H1 (cell line): ENCODE measurements around the gene KCNC2. TPM values are rescaled to one million over a fixed set of nuclear protein-coding genes. Genes with fewer than 3 reads are reported as not detected.

Experiments used
- CTCF ChIA-PET: fragments of 300-600 bp; sonication (Branson Sonifier 250); formaldehyde crosslinking; loops from one replicate; lab custom pipeline; 2021; ENCODE audit not compliant: partially characterized antibody; lab: Charles Lee
- POLR2A ChIA-PET: fragments of 300-600 bp; sonication (Branson Sonifier 250); formaldehyde crosslinking; loops from one replicate; lab custom pipeline; 2021; ENCODE audit warnings: inconsistent platforms; ENCODE audit not compliant: partially characterized antibody; lab: Charles Lee
- DNase-seq, 2 experiments: peaks; one replicate each; pipeline versions ENCODE4 v3.0.0 to v3.0.0-alpha.2; 2010 to 2022; ENCODE audit warnings: low spot score in 2 of 2, low read depth in 1 of 2, mixed read lengths in 1 of 2
- FAIRE-seq: peaks from 2 replicates; lab custom pipeline; 2011; peaks lifted over from hg19 to GRCh38; lab: Jason Lieb, UNC
- H2AFZ ChIP-seq: 2 replicates; pipeline ENCODE4 v1.8.1; 2012; ENCODE audit warnings: low read length, inconsistent platforms
- H2AK5ac ChIP-seq: 2 replicates; pipeline ENCODE4 v1.6.1; 2013; ENCODE audit warnings: low read depth, low read length
- H2BK120ac ChIP-seq: replicated peaks from 2 replicates; pipeline ENCODE3; 2013; ENCODE audit warnings: low read depth, low read length, inconsistent platforms
- H2BK12ac ChIP-seq: 2 replicates; pipeline ENCODE4 v1.6.1; 2013; ENCODE audit warnings: low read depth, low read length
- H2BK15ac ChIP-seq: 2 replicates; pipeline ENCODE4 v1.6.1; 2013; ENCODE audit warnings: low read length
- H2BK20ac ChIP-seq: 2 replicates; pipeline ENCODE4 v1.6.1; 2013; ENCODE audit warnings: low read length
- H2BK5ac ChIP-seq: 2 replicates; pipeline ENCODE4 v1.6.1; 2013; ENCODE audit warnings: low read depth, low read length
- H3K14ac ChIP-seq: 2 replicates; pipeline ENCODE4 v1.6.1; 2013; ENCODE audit warnings: inconsistent platforms; ENCODE audit not compliant: insufficient read length
- H3K18ac ChIP-seq: 2 replicates; pipeline ENCODE4 v1.6.1; 2013; ENCODE audit warnings: low read length; ENCODE audit errors: extremely low read depth
- H3K23ac ChIP-seq: 2 replicates; pipeline ENCODE4 v1.6.1; 2013; ENCODE audit warnings: inconsistent platforms; ENCODE audit not compliant: insufficient read length
- H3K23me2 ChIP-seq: 2 replicates; pipeline ENCODE4 v1.6.1; 2013; ENCODE audit warnings: low read depth, low read length
- H3K27ac ChIP-seq: 2 replicates; pipeline ENCODE4 v1.6.1; 2011; ENCODE audit warnings: low read depth, low read length, inconsistent platforms
- H3K27me3 ChIP-seq, 4 experiments: replicated peaks in 1 of 4; 1 replicate in 1 of 4; 2 replicates in 3 of 4; pipeline versions ENCODE4 v1.6.1 to v1.8.1; 2011 to 2013; ENCODE audit warnings: low read length in 3 of 4, mild to moderate bottlenecking in 3 of 4, inconsistent platforms in 2 of 4, mixed read lengths in 2 of 4, moderate library complexity in 1 of 4; ENCODE audit not compliant: control insufficient read depth in 3 of 4, insufficient read depth in 3 of 4; ENCODE audit errors: extremely low read depth in 1 of 4
- H3K36me3 ChIP-seq, 4 experiments: 2 replicates each; pipeline versions ENCODE4 v1.6.1 to v1.8.1; 2011 to 2013; ENCODE audit warnings: mild to moderate bottlenecking in 4 of 4, low read length in 3 of 4, moderate library complexity in 2 of 4, control low read depth in 1 of 4, inconsistent platforms in 1 of 4; ENCODE audit not compliant: insufficient read depth in 4 of 4, control insufficient read depth in 2 of 4
- H3K4ac ChIP-seq: replicated peaks from 2 replicates; pipeline ENCODE3; 2013; ENCODE audit warnings: low read length, low read depth, mixed read lengths, inconsistent platforms; ENCODE audit not compliant: insufficient read length
- H3K4me1 ChIP-seq, 4 experiments: replicated peaks in 1 of 4; 1 replicate in 1 of 4; 2 replicates in 3 of 4; pipeline versions ENCODE4 v1.6.1 to v1.8.1; 2011 to 2013; ENCODE audit warnings: low read length in 3 of 4, inconsistent platforms in 2 of 4, mixed read lengths in 1 of 4; ENCODE audit not compliant: insufficient read depth in 4 of 4, control insufficient read depth in 3 of 4
- H3K4me2 ChIP-seq, 2 experiments: 2 replicates each; pipeline versions ENCODE4 v1.6.1 to v1.8.1; 2011 to 2013; ENCODE audit warnings: low read depth in 2 of 2, low read length in 2 of 2, control low read depth in 1 of 2, inconsistent platforms in 1 of 2, mild to moderate bottlenecking in 1 of 2; ENCODE audit not compliant: insufficient read depth in 1 of 2
- H3K4me3 ChIP-seq, 4 experiments: fragments of 200-600, 300-600 bp in 1 of 4; sonication (generic), shearing (Covaris generic), sonication (Bioruptor Twin) in 1 of 4; 2 replicates each; pipeline versions ENCODE4 v1.5.1 to v1.8.1; 2011 to 2016; ENCODE audit warnings: low read length in 4 of 4, low read depth in 3 of 4, control low read depth in 2 of 4, inconsistent platforms in 2 of 4, mild to moderate bottlenecking in 2 of 4, mixed read lengths in 1 of 4, moderate library complexity in 1 of 4; ENCODE audit not compliant: insufficient read depth in 2 of 4; ENCODE audit errors: extremely low read depth in 1 of 4
- H3K56ac ChIP-seq: replicated peaks from 2 replicates; pipeline ENCODE3; 2013; ENCODE audit warnings: low read depth, mild to moderate bottlenecking, mixed read lengths, low read length, inconsistent platforms; ENCODE audit not compliant: insufficient read length
- H3K79me1 ChIP-seq: 2 replicates; pipeline ENCODE4 v1.6.1; 2013; ENCODE audit warnings: low read depth, low read length, control low read depth
- H3K79me2 ChIP-seq, 2 experiments: 2 replicates each; pipeline versions ENCODE4 v1.6.1 to v1.8.1; 2012 to 2013; ENCODE audit warnings: low read length in 2 of 2, mild to moderate bottlenecking in 2 of 2, inconsistent platforms in 1 of 2; ENCODE audit not compliant: insufficient read depth in 2 of 2, control insufficient read depth in 1 of 2
- H3K9ac ChIP-seq, 4 experiments: replicated peaks in 1 of 4; 1 replicate in 1 of 4; 2 replicates in 3 of 4; pipeline versions ENCODE4 v1.6.1 to v1.8.1; 2011 to 2013; ENCODE audit warnings: low read depth in 3 of 4, low read length in 3 of 4, control low read depth in 2 of 4, mild to moderate bottlenecking in 2 of 4, moderate library complexity in 2 of 4, inconsistent platforms in 1 of 4; ENCODE audit errors: extremely low read depth in 1 of 4
- H3K9me3 ChIP-seq, 2 experiments: 2 replicates each; pipeline versions ENCODE4 v1.6.1 to v1.8.1; 2012 to 2013; ENCODE audit warnings: mild to moderate bottlenecking in 2 of 2, moderate library complexity in 2 of 2, control low read depth in 1 of 2, inconsistent platforms in 1 of 2, low read depth in 1 of 2, low read length in 1 of 2, mixed read lengths in 1 of 2; ENCODE audit not compliant: insufficient read depth in 2 of 2
- H4K20me1 ChIP-seq, 2 experiments: replicated peaks in 1 of 2; 2 replicates each; pipeline versions ENCODE3 to v1.8.1; 2011 to 2013; ENCODE audit warnings: inconsistent platforms in 2 of 2, low read length in 2 of 2, mild to moderate bottlenecking in 1 of 2; ENCODE audit not compliant: insufficient read depth in 2 of 2, control insufficient read depth in 1 of 2
- H4K5ac ChIP-seq: 2 replicates; pipeline ENCODE4 v1.6.1; 2013; ENCODE audit warnings: low read length, low read depth, mixed read lengths, inconsistent platforms; ENCODE audit not compliant: insufficient read length
- H4K8ac ChIP-seq: 2 replicates; pipeline ENCODE4 v1.8.0; 2013; ENCODE audit warnings: mild to moderate bottlenecking, moderate library complexity, low read length, inconsistent platforms; ENCODE audit not compliant: insufficient read depth; ENCODE audit errors: extremely low read depth
- H4K91ac ChIP-seq: replicated peaks from 2 replicates; pipeline ENCODE3; 2013; ENCODE audit warnings: low read length, mixed read lengths, inconsistent platforms; ENCODE audit not compliant: insufficient read length
- NRF1 ChIP-seq: IDR thresholded peaks from 2 replicates; pipeline ENCODE4 v1.6.1; 2011; ENCODE audit warnings: mild to moderate bottlenecking, low read depth, low read length, improper control_type of control experiment
- TEAD4 ChIP-seq: IDR thresholded peaks from 2 replicates; pipeline ENCODE4 v1.6.1; 2012; ENCODE audit warnings: low read depth, low read length, inconsistent platforms, mixed read lengths
- WGBS, 2 experiments: shearing (Covaris generic) in 1 of 2; methylation state at CpG; one replicate each; pipeline versions ENCODE4 v1.1.6 to v1.1.7; 2013 to 2015; ENCODE audit warnings: low lambda C conversion rate in 2 of 2, mixed read lengths in 2 of 2, inconsistent platforms in 1 of 2, low coverage in 1 of 2, missing lambda C conversion rate in 1 of 2; ENCODE audit not compliant: insufficient replicate concordance in 2 of 2, insufficient coverage in 1 of 2, insufficient read length in 1 of 2; ENCODE audit errors: extremely low coverage in 1 of 2, missing lambda C conversion rate in 1 of 2; 5-methylcytosine and 5-hydroxymethylcytosine counted together
- polyA plus RNA-seq, 7 experiments: library from polyadenylated mRNA; depleted of rRNA in 3 of 7; stranded (reverse) in 5 of 7; unstranded in 2 of 7; fragments of >200 nt in 5 of 7; fragments of 200-250 nt in 2 of 7; gene quantifications; 1 replicate in 5 of 7; 2 replicates in 1 of 7; 4 replicates in 1 of 7; pipeline versions ENCODE4 v1.2.1 to v1.2.3, GENCODE V29; 2011 to 2013; ENCODE audit warnings: missing spikeins in 2 of 7, mixed read lengths in 2 of 7
- total RNA-seq: library from RNA; stranded (reverse); fragmentation: NEBNext Ultra II Directional; extraction: Animal tissue kit (Norgen Biotek cat#: 25700); gene quantifications from 2 replicates; pipeline ENCODE4 v1.2.1, GENCODE V29; 2021

The KCNC2 gene
- total and polyA plus RNA-seq, 2 of the 8 experiments (the other 6 are each of a cell fraction or from before 2014, with no cell fraction given) = 0.03 TPM; not detected in 1

- no peaks in the 10 kb centered on the region for H4K20me1 ChIP-seq
- H3K36me3 ChIP-seq = no peaks in the 10 kb centered on the region
- no peak overlapping the region for H3K9ac ChIP-seq
- WGBS, 2 experiments = 97% methylated on average over 2 of the region's 2 CpGs; no CpG with 5 or more reads in 1 of the 2 experiments
- H4K5ac ChIP-seq = no peak overlapping the region
- no peaks in the 10 kb centered on the region for H3K79me2 ChIP-seq
- H3K4me3 ChIP-seq = no peak overlapping the region
- no peak overlapping the region for H4K8ac ChIP-seq
- FAIRE-seq (no peak), DNase-seq (no peak)
- no peak overlapping the region for H3K4me2 ChIP-seq
- H2AK5ac ChIP-seq = no peak overlapping the region
- no peak overlapping the region for H3K18ac ChIP-seq
- no peak overlapping the region for H2BK5ac ChIP-seq
- TF ChIP-seq TEAD4 (no peak), NRF1 (no peak)
- no peak overlapping the region for H3K4ac ChIP-seq
- H3K4me1 ChIP-seq = no peaks in the 10 kb centered on the region
- no peak overlapping the region for H2BK120ac ChIP-seq
- H3K23me2 ChIP-seq = no peaks in the 10 kb centered on the region
- H2BK15ac ChIP-seq = no peak overlapping the region
- no peak overlapping the region for H2BK12ac ChIP-seq
- peaks cover 0 to 3% of the 10 kb centered on the region in 2 experiments; a peak in 1 of 4 replicates for H3K9me3 ChIP-seq
- H2AFZ ChIP-seq = no peak overlapping the region
- H3K79me1 ChIP-seq = no peaks in the 10 kb centered on the region
- H3K14ac ChIP-seq = no peak overlapping the region
- no peak overlapping the region for H2BK20ac ChIP-seq
- H4K91ac ChIP-seq = no peak overlapping the region
- H3K27me3 ChIP-seq = no peaks in the 10 kb centered on the region
- ChIA-PET POLR2A (no interaction called here), CTCF (interaction anchor here (0.6 kb wide), 1 partner anchor 214 kb away, joined by 3 read pairs; no protein-coding TSS in a partner anchor)
- H3K23ac ChIP-seq = no peak overlapping the region
- H3K56ac ChIP-seq = no peak overlapping the region
- no peak overlapping the region for H3K27ac ChIP-seq
Measured at GRCh38 chr12:75257510-75257909, 47.9 kb upstream of the KCNC2 start.
